T-cell (primary cell): Measurements from ENCODE around the gene EYA2. TPM values are rescaled to one million over a fixed set of nuclear protein-coding genes. Genes with fewer than 3 reads are reported as not detected.

Experiments
- ATAC-seq, 4 experiments: fragments of 200-7000 bp in 3 of 4; fragments of 150-1000 bp in 1 of 4; cut with Tn5 transposase; replicated peaks in 1 of 4; 1 replicate in 3 of 4; 2 replicates in 1 of 4; pipeline ENCODE4 v1.10.0; 2021; ENCODE audit warnings: moderate library complexity in 3 of 4, mild to moderate bottlenecking in 2 of 4, moderate number of reproducible peaks in 1 of 4
- CTCF ChIA-PET, 2 donors: fragments of 300-600 bp; sonication (Branson Sonifier 250); formaldehyde crosslinking; loops; one replicate each; lab custom pipeline; 2022; ENCODE audit warnings: antibody characterized with exemption in 2 of 2; lab: Charles Lee
- POLR2A ChIA-PET, 2 donors: fragments of 300-600 bp; sonication (Branson Sonifier 250); formaldehyde crosslinking; loops; one replicate each; lab custom pipeline; 2022; ENCODE audit warnings: antibody characterized with exemption in 2 of 2; lab: Charles Lee
- DNase-seq, 35 experiments: peaks; one replicate each; pipeline versions ENCODE4 v3.0.0 to v3.0.0-alpha.2; 2013 to 2023
- H3K27ac ChIP-seq: one replicate; pipeline ENCODE4 v1.5.1; 2013; ENCODE audit warnings: low read length
- H3K27me3 ChIP-seq, 2 experiments: replicated peaks in 1 of 2; 1 replicate in 1 of 2; 2 replicates in 1 of 2; pipeline versions ENCODE4 v1.6.1 to v1.7.0; 2013; ENCODE audit warnings: low read length in 1 of 2, mixed read lengths in 1 of 2; ENCODE audit not compliant: control insufficient read depth in 2 of 2, insufficient read depth in 2 of 2; ENCODE audit errors: extremely low read depth in 1 of 2
- H3K36me3 ChIP-seq, 2 donors: 1 replicate in 1 of 2; 2 replicates in 1 of 2; pipeline versions ENCODE4 v1.6.1 to v1.7.0; 2013; ENCODE audit warnings: low read length in 1 of 2; ENCODE audit not compliant: control insufficient read depth in 2 of 2, insufficient read depth in 1 of 2; ENCODE audit errors: extremely low read depth in 1 of 2
- H3K4me1 ChIP-seq, 2 experiments: 1 replicate in 1 of 2; 2 replicates in 1 of 2; pipeline versions ENCODE4 v1.6.1 to v1.7.0; 2013; ENCODE audit warnings: low read length in 2 of 2, mixed read lengths in 1 of 2; ENCODE audit not compliant: insufficient read depth in 2 of 2, control insufficient read depth in 1 of 2; ENCODE audit errors: extremely low read depth in 1 of 2
- H3K4me3 ChIP-seq, 2 donors: 1 replicate in 1 of 2; 2 replicates in 1 of 2; pipeline versions ENCODE4 v1.5.1 to v1.7.0; 2013; ENCODE audit warnings: mild to moderate bottlenecking in 2 of 2, low read length in 1 of 2, moderate library complexity in 1 of 2; ENCODE audit not compliant: control insufficient read depth in 1 of 2; ENCODE audit errors: extremely low read depth in 1 of 2
- H3K9me3 ChIP-seq: 2 replicates; pipeline ENCODE4 v1.7.0; 2013
- H3K27ac Mint-ChIP-seq, 2 donors: one replicate each; pipeline ENCODE4 v1.8.0; 2020 to 2021; ENCODE audit warnings: mild to moderate bottlenecking in 2 of 2, mixed read lengths in 2 of 2
- H3K27me3 Mint-ChIP-seq, 2 donors: one replicate each; pipeline ENCODE4 v1.8.0; 2021 to 2022; ENCODE audit warnings: mixed read lengths in 2 of 2
- H3K36me3 Mint-ChIP-seq: one replicate; pipeline ENCODE4 v1.8.0; 2021; ENCODE audit warnings: mixed read lengths
- H3K4me1 Mint-ChIP-seq, 3 donors: one replicate each; pipeline ENCODE4 v1.8.0; 2020 to 2022; ENCODE audit warnings: mixed read lengths in 3 of 3, mild to moderate bottlenecking in 1 of 3
- H3K4me3 Mint-ChIP-seq, 3 donors: one replicate each; pipeline ENCODE4 v1.8.0; 2020 to 2022; ENCODE audit warnings: mild to moderate bottlenecking in 3 of 3, mixed read lengths in 3 of 3, moderate library complexity in 3 of 3
- H3K9me3 Mint-ChIP-seq, 3 donors: one replicate each; pipeline ENCODE4 v1.8.0; 2020 to 2022; ENCODE audit warnings: mixed read lengths in 3 of 3
- WGBS: methylation state at CpG from one replicate; pipeline ENCODE4 v1.1.5; 2013; ENCODE audit warnings: missing lambda C conversion rate; ENCODE audit not compliant: insufficient coverage; 5-methylcytosine and 5-hydroxymethylcytosine counted together
- total RNA-seq, 35 experiments: library from RNA in 6 of 35; stranded (reverse) in 6 of 35; fragments of 120-200 nt in 1 of 35; gene quantifications; one replicate each; pipeline versions ENCODE4 v1.2.1 to v1.2.4 and lab custom pipeline; 2013 to 2026

Gene EYA2
- total RNA-seq, 5 donors from 2014 or later (not counting 1 experiment from before 2014, with no cell fraction given), result not detected

DNA sequence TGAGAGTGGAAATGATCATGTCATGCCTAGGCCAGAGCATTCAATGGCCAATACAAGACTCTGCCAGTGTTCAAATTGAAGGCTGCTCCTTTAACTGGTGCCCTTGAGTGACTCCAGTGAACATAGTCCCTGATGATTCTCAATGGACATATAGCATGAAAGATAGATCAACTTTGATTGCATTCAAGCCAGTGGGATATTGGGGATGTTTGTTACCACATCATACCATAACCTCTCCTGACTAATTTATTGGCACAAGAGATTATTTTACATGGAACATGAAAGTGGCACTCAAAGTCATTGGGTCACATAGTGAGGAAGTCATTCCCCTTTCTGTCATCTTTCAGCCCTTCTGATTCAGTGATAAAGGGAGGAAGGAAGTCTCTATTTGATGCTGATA, 139.0 kb downstream of the EYA2 start:
- Mint-ChIP-seq H3K36me3 (no peaks in the 10 kb centered on the region), H3K4me1 (no peaks in the 10 kb centered on the region)
- POLR2A ChIA-PET, result no interaction called here

DNA sequence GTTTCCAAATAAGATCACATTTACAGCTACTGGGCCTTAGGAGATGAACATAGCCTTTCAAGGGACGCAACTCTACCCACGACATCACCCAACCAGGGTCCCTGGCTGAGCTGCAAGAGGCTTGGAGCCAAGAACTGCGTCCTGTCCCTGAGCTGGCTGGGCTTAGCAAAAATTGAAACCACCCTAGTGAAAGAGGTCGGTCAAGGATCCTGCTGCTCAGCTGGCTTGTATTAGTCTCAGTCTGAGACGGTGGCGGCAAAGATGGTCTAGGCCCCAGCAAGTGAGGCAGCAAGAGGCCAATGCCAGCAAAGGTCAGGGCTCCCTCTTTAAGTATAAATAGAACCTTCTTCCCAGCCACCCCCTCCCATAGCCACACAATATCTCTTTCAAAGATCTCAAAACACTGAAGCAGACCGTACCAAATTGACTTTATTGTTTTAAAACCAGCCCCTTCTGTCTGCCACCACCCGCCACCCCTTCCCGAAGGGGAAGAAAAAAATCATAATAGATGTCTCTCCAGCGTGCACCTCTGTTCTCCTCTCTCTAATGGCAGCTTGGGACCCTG, 140.5 kb downstream of the EYA2 start:
- Mint-ChIP-seq H3K27me3 (peaks cover 17 to 23% of the 10 kb centered on the region in 2 donors), H3K36me3 (no peaks in the 10 kb centered on the region), H3K4me1 (no peaks in the 10 kb centered on the region), H3K4me3 (no peak overlapping the region), H3K9me3 (no peaks in the 10 kb centered on the region), H3K27ac (no peak overlapping the region)
- H3K36me3 ChIP-seq, result no peaks in the 10 kb centered on the region
- no peak overlapping the region for H3K4me3 ChIP-seq
- CTCF ChIA-PET, result no interaction called here
- H3K9me3 ChIP-seq, result no peaks in the 10 kb centered on the region
- DNase-seq (no peak), ATAC-seq (no peak)
- 87% methylated on average over 7 of the region's 10 CpGs for WGBS
- peaks cover 0 to 16% of the 10 kb centered on the region in 2 experiments for H3K27me3 ChIP-seq
- POLR2A ChIA-PET, result no interaction called here
- no peak overlapping the region for H3K27ac ChIP-seq
- H3K4me1 ChIP-seq, result no peaks in the 10 kb centered on the region

More for the DNA sequence above, 139.0 kb downstream of the EYA2 start:
- Histone ChIP-seq H3K9me3 (no peaks in the 10 kb centered on the region), H3K4me1 (no peaks in the 10 kb centered on the region), H3K27ac (no peak overlapping the region), H3K4me3 (no peak overlapping the region), H3K36me3 (no peaks in the 10 kb centered on the region), H3K27me3 (peaks cover 0 to 13% of the 10 kb centered on the region in 2 experiments)
- DNase-seq (no peak), ATAC-seq (no peak)
- CTCF ChIA-PET, result no interaction called here
- Mint-ChIP-seq H3K27me3 (peaks cover 14 to 18% of the 10 kb centered on the region in 2 donors), H3K9me3 (no peaks in the 10 kb centered on the region), H3K27ac (no peak overlapping the region), H3K4me3 (no peak overlapping the region)

DNA sequence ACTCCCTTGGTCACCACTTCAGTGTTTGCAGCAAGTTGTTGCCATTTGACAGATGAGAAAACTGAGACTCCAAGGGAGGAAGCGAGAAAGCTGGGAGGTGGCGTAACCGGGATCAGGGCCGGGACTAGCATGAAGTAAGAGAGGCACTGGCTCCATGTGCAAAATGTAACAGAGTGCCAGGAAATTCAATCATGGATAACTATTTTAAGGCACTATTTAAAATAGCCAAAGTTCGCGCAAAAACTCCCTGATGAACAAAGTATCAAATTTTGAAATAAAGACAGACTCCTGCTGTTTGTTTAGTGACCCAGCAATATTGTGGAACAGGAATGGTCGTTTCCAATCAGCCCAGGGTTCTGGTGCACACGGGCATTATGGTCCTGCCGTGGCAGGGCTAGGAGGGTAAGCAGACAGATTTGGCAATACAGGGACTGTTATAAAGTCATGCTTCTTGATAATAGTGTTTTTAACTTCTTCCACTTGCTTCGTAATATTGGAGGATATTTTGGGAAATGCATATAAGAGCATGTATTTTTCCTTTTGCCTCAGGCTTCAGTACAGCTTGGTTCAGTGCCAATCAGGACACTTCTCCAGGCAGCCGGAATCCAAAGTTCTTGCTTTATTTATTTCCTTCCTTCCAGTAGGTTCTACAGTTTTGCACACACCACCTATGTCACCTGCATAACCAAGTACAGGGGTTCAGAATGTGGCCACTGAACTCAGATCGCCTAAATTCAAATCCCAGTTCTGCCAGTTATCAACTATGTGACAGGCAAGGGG, 141.6 kb downstream of the EYA2 start:
- H3K27me3 Mint-ChIP-seq, result peaks cover 20 to 26% of the 10 kb centered on the region in 2 donors
- peaks cover 0 to 16% of the 10 kb centered on the region in 2 experiments for H3K27me3 ChIP-seq
- H3K4me3 ChIP-seq, result no peak overlapping the region
- WGBS, result 88% methylated on average over 9 of the region's 12 CpGs
- no peak overlapping the region for H3K27ac Mint-ChIP-seq
- H3K4me1 ChIP-seq, result no peaks in the 10 kb centered on the region
- ATAC-seq (no peak), DNase-seq (no peak)
- H3K9me3 ChIP-seq, result no peaks in the 10 kb centered on the region
- no peak overlapping the region for H3K27ac ChIP-seq
- no peaks in the 10 kb centered on the region for H3K36me3 Mint-ChIP-seq
- H3K4me3 Mint-ChIP-seq, result no peak overlapping the region
- ChIA-PET POLR2A (no interaction called here), CTCF (no interaction called here)
- H3K36me3 ChIP-seq, result no peaks in the 10 kb centered on the region
- H3K4me1 Mint-ChIP-seq, result no peaks in the 10 kb centered on the region
- no peaks in the 10 kb centered on the region for H3K9me3 Mint-ChIP-seq

DNA sequence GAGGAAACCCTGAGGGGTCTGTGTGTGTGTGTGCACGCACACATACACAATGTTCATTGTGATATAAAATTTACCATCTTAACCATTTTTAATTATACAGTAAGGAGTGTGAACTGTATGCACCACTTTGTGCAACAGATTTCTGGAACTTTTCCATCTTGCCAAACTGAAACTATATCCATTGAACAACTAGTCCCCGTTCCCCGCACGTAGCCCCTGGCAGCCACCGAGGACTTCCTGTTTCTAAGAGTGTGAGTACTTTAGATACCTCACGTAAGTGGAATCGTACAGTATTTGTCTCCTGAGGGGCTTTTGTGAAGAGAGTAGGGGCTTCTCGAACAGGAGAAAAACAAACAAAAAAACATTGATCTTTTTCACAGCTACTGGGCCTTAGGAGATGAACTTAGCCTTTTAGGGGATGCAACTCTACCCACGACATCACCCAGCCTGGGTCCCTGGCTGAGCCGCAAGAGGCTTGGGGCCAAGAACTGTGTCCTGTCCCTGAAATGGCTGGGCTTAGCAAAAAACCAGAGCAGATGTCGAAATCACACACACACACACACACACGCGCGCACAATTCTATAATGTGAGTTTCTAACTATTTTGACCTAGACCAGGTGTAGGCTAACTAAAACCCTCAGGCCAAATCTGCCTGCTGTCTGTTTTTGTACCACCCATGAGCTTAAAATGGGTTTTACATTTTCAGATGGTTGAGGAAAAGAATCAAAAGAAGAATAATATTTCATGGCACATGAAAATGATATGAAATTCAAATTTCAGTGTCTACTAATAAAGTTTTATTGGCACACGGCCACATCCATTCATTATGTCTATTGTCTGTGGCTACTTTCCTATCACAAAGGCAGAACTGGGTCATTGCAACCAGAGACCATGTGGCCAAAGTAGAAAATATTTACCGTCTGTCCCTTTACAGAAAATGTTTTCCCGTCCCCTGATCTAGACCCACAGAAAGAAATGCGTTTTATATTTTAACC, 144.2 kb downstream of the EYA2 start:
- Histone ChIP-seq H3K27ac (no peak overlapping the region), H3K36me3 (no peaks in the 10 kb centered on the region), H3K9me3 (no peaks in the 10 kb centered on the region), H3K27me3 (peaks cover 0 to 15% of the 10 kb centered on the region in 2 experiments), H3K4me1 (no peaks in the 10 kb centered on the region), H3K4me3 (no peak overlapping the region)
- WGBS, result 100% methylated on average over 2 of the region's 18 CpGs
- ChIA-PET POLR2A (no interaction called here), CTCF (no interaction called here)
- ATAC-seq (no peak), DNase-seq (no peak)
- Mint-ChIP-seq H3K36me3 (no peaks in the 10 kb centered on the region), H3K4me1 (no peaks in the 10 kb centered on the region), H3K4me3 (no peak overlapping the region), H3K9me3 (no peaks in the 10 kb centered on the region), H3K27me3 (peaks cover 23 to 31% of the 10 kb centered on the region in 2 donors), H3K27ac (no peak overlapping the region)

DNA sequence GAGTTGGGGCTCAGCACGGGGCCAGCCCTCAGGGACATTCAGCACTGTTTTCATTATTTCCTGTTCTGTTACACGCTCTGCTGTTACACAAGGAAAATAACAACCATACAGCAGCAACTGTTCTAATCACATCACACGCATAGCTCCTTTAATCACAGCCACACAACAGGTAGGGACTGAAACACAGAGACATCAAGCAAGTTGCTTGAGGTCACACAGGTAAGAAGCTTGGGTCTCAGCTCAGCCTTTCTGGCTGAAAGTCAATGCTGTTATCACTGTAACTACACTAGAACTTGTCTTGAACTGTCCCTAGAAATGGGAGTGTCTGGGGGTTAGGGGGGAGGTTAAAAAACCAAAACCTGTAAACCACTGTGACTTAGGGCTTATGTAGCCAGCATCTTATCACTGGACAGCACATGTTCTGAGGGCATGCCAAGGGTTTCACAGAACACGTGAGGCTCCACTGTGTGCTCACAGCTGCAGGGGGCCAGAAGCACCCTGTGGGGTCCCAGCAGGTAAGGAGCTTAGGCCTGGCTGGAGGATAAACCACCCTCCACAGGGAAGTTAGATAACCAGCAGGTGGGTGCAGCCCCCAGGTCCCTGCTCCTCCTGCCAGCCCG, 146.0 kb downstream of the EYA2 start:
- H3K27me3 Mint-ChIP-seq, result peaks cover 23% of the 10 kb centered on the region in 2 donors
- CTCF ChIA-PET, result no interaction called here

DNA sequence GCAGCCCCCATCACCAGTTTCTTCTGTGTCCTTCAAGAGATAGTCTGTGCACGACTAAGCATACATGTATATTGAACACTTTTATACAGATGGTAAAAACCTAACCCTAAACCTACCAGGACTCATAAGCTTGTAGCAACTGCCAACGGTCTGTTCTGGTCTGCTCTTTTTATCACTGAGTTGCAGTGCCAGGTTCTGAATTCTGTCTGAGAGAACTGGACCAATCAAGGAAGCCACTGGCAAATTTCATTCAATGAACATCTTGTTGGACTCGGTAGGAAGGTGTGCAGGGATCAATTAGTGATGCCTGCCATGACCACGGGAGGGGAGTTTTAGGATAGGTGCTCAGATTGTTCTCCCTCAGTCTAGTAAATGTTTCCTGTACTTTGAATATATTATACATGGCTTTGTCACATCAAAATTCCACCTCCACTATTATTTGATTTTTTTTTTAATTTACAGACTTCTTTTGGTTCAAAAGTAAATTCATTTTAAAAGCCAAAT, 146.8 kb downstream of the EYA2 start:
- H3K36me3 ChIP-seq, result no peaks in the 10 kb centered on the region
- H3K9me3 ChIP-seq, result no peaks in the 10 kb centered on the region
- Mint-ChIP-seq H3K27ac (no peak overlapping the region), H3K4me1 (no peaks in the 10 kb centered on the region), H3K9me3 (peaks cover 6 to 10% (median 8%) of the 10 kb centered on the region in 3 donors), H3K36me3 (no peaks in the 10 kb centered on the region), H3K4me3 (no peak overlapping the region), H3K27me3 (peaks cover 18 to 20% of the 10 kb centered on the region in 2 donors)
- H3K27me3 ChIP-seq, result peaks cover 0 to 12% of the 10 kb centered on the region in 2 experiments
- no peaks in the 10 kb centered on the region for H3K4me1 ChIP-seq
- CTCF ChIA-PET, result no interaction called here
- POLR2A ChIA-PET, result no interaction called here
- no peak overlapping the region for H3K27ac ChIP-seq
- no peak overlapping the region for H3K4me3 ChIP-seq
- ATAC-seq (no peak), DNase-seq (no peak)
- 22% methylated on average over 1 of the region's 4 CpGs for WGBS

More for the DNA sequence above, 146.0 kb downstream of the EYA2 start:
- Histone ChIP-seq H3K36me3 (no peaks in the 10 kb centered on the region), H3K4me1 (no peaks in the 10 kb centered on the region), H3K4me3 (no peak overlapping the region), H3K27me3 (peaks cover 0 to 11% of the 10 kb centered on the region in 2 experiments), H3K9me3 (no peaks in the 10 kb centered on the region), H3K27ac (no peak overlapping the region)
- Mint-ChIP-seq H3K9me3 (peaks cover 3 to 7% (median 7%) of the 10 kb centered on the region in 3 donors), H3K36me3 (no peaks in the 10 kb centered on the region), H3K27ac (no peak overlapping the region), H3K4me3 (no peak overlapping the region), H3K4me1 (no peaks in the 10 kb centered on the region)
- POLR2A ChIA-PET, result no interaction called here
- no peak for DNase-seq
- 49% methylated on average over 5 of the region's 5 CpGs for WGBS
- ATAC-seq, result no peak
